ENCODE results near the gene MACIR. TPM values are rescaled to one million over a fixed set of nuclear protein-coding genes. Genes with fewer than 3 reads are reported as not detected.

MACIR gene
- total RNA-seq, 1 donor from 2014 or later: 8.4 TPM

- TF ChIP-seq CTCF (IDR thresholded peaks at IDR 0.05; ENCODE audit: insufficient read depth, low read length, poor library complexity, severe bottlenecking): no peak
- no peak overlapping the region for H3K4me3 ChIP-seq (ENCODE audit: low read depth, low read length)
- H3K27me3 ChIP-seq (ENCODE audit: control insufficient read depth, insufficient read depth, low read length): no peaks in the 10 kb centered on the region
- DNase-seq (ENCODE audit: low read depth): no peak
- H3K36me3 ChIP-seq (ENCODE audit: control insufficient read depth, insufficient read depth, low read length): no peaks in the 10 kb centered on the region
These were observed 69.3 kb downstream of the MACIR start for GRCh38 chr5:103327893-103328292.

Other genes with a start within 250 kb of the MACIR start
- 4.2 and 6.3 TPM in 2 replicates for gene GIN1, start 138.6 kb upstream of the MACIR start, total RNA-seq
- gene PPIP5K2, start 138.5 kb upstream of the MACIR start, total RNA-seq: 30.6 and 49.9 TPM in 2 replicates

Data from kidney epithelial cell (primary cell).